ENCODE data around the gene CNTNAP2.

- TF ChIP-seq E2F4 (CRISPR knock-in tag; IDR thresholded peaks at IDR 0.05; ENCODE audit: low read depth): no peak
- no peak for TF ChIP-seq USF1 (CRISPR knock-in tag; IDR thresholded peaks at IDR 0.05)
- no peak for TF ChIP-seq CBX1 (IDR thresholded peaks at IDR 0.05; ENCODE audit: low read depth)
- no peak for TF ChIP-seq MLX (CRISPR knock-in tag; conservative IDR thresholded peaks at IDR 0.05)
- no peak for TF ChIP-seq ZBTB8A (IDR thresholded peaks at IDR 0.05; ENCODE audit: partially characterized antibody)
- TF ChIP-seq CTCF (IDR thresholded peaks at IDR 0.05 in 2 of 3, conservative IDR thresholded peaks at IDR 0.05 in 1 of 3; ENCODE audit: insufficient read depth in 2 of 3, low read depth in 1 of 3, low read length in 3 of 3): no peak
- TF ChIP-seq RERE (CRISPR knock-in tag; IDR thresholded peaks at IDR 0.05; ENCODE audit: borderline replicate concordance): no peak
- TF ChIP-seq PATZ1 (CRISPR knock-in tag; IDR thresholded peaks at IDR 0.05; ENCODE audit: borderline replicate concordance): no peak
- TF ChIP-seq ZNF354B (CRISPR knock-in tag; IDR thresholded peaks at IDR 0.05): no peak
- TF ChIP-seq PHB2 (IDR thresholded peaks at IDR 0.05; ENCODE audit: low read depth): no peak
- no peak for TF ChIP-seq FOXP1 (CRISPR knock-in tag; IDR thresholded peaks at IDR 0.05)
- TF ChIP-seq RBM34 (IDR thresholded peaks at IDR 0.05; ENCODE audit: borderline replicate concordance, insufficient read depth, low read length): no peak
- TF ChIP-seq HNRNPUL1 (IDR thresholded peaks at IDR 0.05; ENCODE audit: low read length): no peak
These were observed 307.5 kb downstream of the CNTNAP2 start for GRCh38 chr7:146424084-146424483.
